Stimulated activated CD4-positive, alpha-beta T cell treated with anti-CD3 and anti-CD28 coated beads, Interleukin-1b, Interleukin-23, amount 100 ng/mL, for 4 hours (primary cell): Measurements from ENCODE around the gene SEPHS2.

Experiments used
- DNase-seq, 2 donors: peaks; one replicate each; pipeline ENCODE4 v3.0.0-alpha.2; 2020; ENCODE audit warnings: low read depth in 2 of 2

The SEPHS2 gene

DNA sequence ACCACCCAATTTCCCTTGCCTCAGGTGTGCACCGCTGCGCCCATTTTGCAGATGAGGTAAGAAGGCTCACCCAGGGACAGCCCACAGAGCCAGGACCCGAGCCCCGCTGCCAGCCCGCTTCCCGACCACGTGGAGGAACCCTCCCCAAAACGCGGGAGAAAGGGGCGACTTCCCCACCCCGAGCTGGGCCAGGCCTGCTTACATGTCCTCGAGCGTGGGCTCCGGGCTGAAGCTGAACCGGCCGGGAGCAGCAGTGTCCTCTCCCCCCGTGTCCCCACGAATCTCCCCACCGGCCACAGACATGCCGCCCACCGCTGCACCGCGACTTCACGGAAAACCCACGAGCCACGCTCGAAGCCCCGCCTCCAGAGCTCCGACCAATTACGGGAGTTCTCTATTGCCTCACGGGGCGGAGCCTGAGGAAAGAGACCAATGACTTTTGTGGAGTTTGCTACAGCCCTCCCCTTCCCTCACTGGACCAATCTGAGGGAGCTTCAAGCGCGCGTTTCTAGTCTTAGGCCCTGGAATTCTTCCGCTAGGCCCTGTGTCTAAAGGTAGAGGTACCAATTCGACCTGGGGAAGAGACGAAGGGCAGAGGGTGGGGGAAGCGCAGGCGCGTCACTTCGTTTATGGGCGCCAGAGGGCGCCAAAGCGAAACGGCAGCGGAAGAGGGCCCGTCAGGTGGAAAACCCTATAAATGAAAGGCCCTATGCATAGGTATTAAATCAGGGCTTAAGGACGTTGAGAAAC lies 15.8 kb downstream of the SEPHS2 start, which contains the start of gene DCTPP1:
Gene DCTPP1, minus strand, starts transcription at position 353 of the 750 bp plus-strand sequence. Its CDS starts 50 bp downstream, at position 303.
- peak; percentile 89 to 91 for DNase-seq

DNA sequence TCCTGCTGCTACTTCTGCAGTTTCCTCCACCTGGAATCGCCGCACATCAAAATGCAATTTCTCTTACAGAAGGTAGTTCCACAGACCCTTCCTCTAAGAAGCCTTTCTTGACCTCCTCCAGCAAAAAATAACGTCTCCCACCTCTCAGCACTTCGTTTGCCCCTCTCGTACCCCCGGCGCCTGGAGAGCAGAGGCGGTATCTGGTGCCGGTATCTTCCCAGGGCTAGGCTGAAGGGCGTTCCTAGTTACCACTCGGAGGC lies 16.3 kb downstream of the SEPHS2 start:
- no peak for DNase-seq

DNA sequence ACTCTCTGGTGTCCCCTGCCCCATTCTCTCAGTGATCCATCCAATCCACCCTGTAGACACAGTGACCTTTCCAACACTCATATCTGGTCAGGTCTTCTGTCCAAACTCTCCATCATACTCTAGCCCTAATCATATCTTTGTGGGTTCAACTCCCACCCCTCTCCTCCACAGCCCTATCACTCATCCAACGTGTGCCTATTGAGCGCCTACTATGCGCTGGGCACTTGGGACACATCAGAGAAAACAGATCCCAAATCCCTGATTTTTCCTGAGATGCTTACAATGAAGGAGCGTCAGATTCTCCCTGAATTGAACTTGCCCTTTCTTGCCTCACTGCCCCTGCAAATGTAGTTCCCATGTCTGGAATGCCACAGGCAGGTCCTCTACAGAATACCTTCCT lies 17.6 kb downstream of the SEPHS2 start:
- no peak for DNase-seq

DNA sequence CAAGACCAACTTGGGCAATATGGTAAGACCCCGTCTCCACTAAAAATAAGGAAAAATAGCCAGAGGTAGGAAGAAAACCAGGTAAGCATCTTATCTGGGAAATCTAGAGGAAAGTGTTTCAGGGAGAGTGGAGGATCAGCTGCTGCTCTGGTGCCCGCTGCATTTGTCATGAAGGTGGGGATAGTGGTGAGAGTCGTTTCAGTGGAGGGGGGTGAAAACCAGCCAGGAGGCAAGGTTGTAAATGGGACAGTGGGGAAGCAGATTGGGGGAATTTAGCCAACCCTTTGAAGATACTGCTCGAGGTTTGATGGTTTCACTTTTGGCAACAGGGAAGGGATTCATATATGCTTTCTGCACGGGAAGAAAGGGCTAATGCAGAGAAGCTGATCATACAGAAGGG lies 24.7 kb downstream of the SEPHS2 start:
- no peak for DNase-seq

DNA sequence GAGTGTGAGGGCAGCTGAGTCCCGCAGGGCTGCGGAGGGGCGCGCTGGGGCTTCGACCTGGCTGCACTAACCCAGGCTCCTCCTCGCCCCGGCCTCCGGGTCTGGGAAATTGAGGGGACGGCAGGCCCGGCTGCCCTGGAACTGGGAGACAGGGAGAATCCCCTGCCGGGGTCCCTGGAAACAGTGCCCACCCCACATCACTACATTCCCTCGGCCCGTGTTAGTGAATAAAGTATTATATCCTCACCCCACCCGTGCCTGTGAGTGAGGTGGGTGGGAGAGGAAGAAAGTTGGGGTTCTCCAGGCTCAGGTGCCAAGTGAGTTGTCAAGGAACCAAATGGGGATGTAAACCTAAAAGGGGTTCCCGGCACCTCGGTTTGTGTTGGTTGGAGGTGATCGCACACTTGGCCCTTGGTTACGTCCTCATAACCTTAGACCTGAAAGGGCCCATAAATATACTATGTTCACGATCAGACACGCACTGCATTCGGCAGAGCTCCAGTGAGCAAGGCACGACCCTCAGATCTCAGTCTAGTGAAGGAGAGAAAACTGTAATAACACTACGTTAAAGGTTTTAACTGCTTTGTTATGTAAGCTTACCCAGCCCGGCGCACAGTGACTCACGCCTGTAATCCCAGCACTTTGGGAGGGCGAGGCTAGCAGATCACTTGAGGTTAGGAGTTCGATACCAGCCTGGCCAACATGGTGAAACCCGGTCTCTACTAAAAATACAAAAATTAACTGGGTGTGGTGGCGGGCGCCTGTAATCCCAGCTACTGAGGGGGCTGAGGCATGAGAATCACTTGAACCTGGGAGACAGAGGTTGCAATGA lies 27.1 kb downstream of the SEPHS2 start:
- DNase-seq = no peak

DNA sequence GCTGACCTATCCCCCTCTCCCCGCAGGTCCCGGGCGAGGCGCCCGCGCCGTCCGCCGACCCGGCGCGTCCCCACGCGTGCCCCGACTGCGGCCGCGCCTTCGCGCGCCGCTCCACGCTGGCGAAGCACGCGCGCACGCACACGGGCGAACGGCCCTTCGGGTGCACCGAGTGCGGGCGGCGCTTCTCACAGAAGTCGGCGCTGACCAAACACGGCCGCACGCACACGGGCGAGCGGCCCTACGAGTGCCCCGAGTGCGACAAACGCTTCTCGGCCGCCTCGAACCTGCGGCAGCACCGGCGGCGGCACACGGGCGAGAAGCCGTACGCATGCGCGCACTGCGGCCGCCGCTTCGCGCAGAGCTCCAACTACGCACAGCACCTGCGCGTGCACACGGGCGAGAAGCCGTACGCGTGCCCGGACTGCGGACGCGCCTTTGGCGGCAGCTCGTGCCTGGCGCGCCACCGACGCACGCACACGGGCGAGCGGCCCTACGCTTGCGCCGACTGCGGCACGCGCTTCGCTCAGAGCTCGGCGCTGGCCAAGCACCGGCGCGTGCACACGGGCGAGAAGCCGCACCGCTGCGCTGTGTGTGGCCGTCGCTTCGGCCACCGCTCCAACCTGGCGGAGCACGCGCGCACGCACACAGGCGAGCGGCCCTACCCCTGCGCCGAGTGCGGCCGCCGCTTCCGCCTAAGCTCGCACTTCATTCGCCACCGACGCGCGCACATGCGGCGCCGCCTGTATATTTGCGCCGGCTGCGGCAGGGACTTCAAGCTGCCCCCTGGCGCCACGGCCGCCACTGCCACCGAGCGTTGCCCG lies 27.9 kb downstream of the SEPHS2 start:
- peak; percentile 81 to 82 for DNase-seq

DNA sequence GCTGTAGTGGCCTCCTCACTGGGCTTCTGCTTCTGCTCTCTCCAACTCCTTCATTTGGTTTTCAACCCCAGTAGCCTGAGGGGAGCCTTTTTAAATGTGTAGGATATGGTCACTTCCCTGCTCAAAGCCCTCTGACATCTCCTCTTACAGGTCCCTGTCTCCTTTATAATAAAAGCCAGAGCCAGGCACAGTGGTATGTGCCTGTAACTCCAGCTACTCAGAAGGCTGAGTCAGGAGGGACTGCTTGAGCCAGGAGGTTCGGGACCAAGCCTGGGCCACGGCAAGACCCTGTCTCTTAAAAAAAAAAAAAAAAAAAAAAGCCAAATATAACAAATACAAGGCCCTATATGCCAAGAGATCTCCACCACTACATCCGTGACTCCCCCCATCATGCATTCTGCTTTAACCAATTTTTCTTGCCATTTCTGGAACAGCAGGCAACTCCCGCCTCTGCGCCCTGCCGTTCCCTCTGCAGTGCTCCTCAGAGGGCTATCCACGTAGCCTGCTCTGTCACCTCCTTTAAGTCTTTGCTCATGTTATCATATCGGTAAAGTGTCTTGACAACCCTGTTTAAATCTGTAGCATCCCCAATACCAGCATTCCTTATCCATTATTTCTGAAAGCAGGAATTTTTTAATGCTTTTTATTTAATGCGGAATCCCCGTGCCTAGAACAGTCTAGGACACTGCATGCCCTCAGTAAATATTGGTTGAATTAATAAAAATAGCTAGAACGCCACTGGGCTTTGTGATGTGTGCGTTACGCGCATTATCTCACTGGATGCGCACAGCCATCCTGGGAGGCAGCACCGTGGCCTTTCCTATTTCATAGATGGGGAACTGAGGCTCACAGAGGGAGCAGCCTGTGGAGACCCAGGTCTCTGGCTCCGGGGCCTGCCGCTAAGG lies 28.8 kb downstream of the SEPHS2 start:
- DNase-seq = no peak

DNA sequence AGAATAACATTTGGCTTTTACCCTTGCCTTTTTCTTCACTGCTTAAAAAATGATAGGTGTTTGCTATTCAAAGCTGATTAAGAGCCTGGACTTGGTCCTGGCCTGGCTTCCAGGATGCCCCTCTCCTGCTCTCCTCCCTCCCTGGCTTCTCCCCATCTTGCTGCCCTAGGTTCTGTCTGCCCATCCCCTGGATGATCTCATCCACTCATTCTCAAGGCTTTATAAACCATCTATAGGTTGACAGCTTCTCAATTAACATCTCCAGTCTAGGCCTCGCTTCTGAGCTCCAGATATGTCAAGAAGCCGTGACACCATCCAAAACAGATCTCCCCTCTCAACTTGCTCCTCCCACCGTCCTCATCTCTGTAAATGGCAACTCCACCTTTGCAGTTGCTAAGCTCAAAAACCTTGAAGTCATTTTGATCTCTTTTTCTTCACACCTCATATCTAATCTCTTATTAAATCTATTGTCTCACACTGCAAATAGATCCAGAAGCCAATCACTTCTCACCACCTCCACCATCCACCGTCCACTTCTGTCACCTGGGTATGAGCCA lies 29.5 kb downstream of the SEPHS2 start:
- no peak for DNase-seq

DNA sequence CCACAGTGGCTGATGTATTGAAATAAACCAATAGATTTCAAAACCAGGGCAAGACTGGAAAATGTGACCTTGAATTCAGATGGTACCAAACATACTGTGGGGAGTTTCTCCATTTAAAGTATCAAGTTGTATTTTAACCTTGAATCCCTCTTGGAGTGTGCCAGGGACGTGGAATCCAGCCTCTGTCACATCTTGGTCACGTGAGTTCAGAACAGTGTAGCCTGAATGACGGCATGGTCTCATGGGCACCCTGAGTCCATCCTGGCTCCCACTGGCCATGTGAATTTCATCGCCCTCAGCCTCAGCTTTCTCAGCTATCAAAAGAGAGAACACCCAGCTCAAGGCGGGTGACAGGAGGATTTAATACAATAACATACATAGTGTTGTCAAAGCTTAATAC lies 31.5 kb downstream of the SEPHS2 start:
- no peak for DNase-seq

DNA sequence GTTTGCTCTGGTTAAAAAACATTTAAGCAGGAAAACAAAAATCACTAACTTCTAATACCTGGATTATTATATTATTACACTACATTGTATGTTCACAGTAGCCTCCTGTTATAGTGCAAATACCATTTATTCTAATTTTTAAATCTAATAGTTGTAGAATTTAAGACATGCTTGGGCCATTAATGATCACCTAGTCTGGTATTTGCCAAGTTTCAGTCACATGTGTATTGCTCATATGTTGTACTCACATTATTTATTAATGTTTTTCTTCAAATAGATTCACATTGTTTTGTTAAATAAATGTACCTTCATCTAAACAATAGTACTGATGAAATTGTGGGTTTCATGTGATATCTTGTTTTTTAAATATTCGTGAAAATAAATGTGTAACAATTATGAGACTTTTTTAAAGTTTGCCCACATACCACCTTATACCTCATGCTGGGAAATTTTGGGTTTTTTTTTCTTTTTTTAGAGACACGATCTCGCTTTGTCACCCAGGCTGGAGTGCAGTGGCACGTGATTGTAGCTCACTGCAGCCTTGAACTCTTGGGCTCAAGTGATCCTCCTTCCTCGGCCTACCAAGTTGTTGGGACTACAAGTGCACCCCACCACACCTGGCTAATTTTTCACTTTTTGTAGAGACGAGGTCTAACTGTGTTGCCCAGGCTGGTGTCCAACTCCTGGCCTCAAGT lies 32.4 kb downstream of the SEPHS2 start:
- no peak for DNase-seq

DNA sequence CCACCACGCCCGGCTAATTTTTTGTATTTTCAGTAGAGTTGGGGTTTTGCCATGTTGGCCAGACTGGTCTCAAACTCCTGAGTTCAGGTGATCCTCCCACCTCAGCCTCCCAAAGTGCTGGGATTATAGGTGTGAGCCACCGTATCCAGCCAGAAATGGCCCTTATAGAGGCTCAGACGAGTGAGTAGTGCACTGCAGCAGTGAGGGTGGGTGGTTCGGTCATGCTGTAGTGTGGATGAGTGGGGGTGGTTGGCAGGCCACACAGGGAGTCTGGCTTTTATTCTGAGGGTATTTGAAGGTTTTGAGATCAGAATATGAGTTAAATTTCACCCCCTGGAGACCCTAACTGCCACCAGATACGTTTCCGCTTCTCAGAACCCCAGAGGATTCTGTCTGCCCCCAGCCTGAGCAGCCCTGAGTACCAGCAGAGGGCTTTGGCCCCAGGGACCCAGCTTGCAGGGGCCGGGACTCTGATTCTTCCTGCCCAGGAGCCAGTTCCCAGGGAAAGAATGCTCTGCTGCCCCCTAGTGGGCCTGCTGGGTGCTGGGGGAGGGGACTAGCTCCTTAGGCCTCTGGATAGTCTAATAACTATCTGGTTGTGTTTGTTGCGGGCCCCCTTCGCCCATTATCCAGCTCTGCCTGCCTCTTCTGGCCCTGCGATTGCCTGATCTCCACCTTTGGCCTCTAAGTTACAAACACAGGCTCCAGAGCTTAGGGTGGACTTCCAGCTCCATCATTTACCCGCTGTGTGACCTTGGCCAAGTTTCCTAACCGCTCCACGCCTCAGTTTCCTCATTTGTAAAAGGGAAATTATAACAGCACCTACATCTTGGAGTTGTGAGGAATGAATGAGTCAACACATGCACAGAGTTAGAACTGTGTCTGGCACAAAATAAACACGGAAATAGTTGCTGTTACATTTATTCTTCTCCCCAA lies 36.3 kb downstream of the SEPHS2 start:
- peak; percentile 90 to 96 for DNase-seq

DNA sequence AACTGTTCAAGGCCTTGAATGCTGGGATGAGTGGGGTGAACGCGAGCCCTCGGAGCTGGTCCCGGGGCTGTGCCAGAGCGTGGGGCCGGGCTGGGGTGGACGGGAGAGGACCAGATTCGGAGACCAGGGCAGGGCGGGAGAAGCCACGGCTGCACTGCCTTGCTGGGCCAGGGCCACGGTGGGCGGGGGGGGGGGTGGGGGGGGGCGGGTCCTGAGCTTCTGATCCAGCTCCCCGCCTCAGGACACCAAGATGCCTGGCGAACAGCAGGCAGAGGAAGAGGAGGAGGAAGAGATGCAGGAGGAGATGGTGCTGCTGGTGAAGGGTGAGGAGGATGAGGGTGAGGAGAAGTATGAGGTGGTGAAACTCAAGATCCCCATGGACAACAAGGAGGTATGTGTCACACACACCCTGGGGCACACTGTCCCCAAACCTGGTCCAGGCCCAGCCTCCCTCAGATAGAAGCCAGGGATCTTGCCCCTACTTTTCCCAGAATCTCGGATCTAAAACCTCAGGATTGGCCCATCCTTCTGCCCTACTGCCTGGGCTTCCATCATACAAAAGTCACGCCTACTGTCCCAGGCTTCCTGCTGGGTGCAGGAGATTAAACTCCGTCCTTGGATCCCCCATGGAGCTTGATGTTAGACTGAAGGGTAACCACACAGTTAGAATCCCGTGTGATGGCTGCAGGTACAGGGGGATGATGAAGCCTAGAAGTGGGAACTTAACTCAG lies 37.7 kb downstream of the SEPHS2 start:
- DNase-seq = no peak

DNA sequence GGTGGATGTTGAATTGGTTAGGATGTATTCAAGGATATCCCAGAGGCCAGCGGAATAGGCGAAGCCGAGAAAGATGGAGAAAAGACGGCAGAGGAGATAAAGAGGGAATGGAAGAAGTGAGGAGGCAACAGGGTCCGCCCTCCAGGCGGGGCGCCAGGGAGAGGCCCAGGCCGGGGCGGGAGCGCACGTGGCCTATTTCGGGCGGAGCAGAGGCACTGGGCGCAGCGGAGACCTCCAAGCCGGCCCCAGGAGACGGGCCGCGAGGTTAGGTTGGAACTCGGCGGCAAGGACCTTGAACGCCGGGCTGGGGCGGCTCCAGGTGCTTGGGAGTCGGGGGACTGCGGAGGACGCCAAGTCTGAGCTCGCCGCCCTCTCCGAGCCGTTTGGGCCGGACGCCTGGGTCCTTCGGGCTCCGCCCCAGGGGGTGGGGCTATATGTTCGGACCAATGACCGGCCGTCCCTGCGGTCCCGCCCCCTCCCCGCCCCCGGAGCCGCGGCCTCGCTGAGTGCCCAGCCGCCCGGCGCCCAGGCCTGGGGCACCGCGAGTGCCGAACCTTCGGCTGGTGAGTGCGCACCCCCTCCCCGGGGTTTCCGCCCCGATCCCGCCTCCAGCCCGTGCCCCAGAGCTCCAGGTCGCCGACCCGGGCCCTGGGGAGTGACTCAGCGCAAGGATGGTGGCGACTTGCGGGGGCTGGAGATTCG lies 38.4 kb downstream of the SEPHS2 start, which contains the start of gene ZNF771:
Gene ZNF771, plus strand, starts transcription at position 505 of the 702 bp plus-strand sequence. CDS start 448 bp downstream, outside the sequence.
- peak; percentile 82 to 97 for DNase-seq

DNA sequence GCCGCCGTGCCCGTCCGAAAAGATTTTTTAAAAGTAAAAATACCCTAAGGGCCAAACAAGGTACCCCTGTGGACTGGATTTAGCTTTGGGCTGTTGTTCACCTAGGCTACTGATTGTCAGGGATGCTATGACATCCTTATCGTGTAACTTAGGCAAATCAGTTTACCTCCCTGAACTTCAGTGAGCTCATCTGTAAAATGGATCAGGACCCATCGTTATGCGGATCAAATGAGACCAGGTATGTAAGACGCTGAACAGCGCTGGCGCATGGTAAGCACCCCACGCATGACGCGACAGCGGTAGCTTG lies 38.9 kb downstream of the SEPHS2 start:
- no peak for DNase-seq

DNA sequence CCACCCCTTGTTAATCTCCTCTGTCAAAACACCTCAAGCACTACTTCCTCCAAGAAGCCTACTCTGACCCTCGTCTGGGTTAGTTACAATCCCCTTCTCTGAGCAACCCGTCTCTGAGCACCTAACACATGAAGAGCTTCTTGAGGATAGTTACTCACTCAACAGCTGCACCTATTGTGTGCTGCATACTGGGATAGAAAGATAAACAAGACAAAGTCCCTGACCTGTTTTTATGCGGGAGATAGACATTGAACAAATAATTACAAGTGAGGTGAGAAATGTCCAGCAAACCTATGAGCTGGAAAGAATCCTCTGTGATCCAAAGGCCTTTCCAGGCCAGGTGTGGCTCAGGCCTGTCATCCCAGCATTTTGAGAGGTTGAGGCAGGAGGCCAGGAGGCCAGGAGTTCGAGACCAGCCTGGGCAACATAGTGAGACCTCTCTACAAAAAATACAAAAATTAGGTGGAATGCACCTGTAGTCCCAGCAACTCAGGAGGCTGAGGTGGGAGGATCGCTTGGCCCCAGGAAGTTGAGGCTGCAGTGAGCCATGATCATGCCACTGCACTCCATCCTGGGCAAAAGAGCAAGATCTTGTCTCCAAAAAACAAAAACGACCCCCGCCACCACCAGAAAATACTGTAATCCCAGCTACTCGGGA lies 43.8 kb downstream of the SEPHS2 start:
- no peak for DNase-seq

DNA sequence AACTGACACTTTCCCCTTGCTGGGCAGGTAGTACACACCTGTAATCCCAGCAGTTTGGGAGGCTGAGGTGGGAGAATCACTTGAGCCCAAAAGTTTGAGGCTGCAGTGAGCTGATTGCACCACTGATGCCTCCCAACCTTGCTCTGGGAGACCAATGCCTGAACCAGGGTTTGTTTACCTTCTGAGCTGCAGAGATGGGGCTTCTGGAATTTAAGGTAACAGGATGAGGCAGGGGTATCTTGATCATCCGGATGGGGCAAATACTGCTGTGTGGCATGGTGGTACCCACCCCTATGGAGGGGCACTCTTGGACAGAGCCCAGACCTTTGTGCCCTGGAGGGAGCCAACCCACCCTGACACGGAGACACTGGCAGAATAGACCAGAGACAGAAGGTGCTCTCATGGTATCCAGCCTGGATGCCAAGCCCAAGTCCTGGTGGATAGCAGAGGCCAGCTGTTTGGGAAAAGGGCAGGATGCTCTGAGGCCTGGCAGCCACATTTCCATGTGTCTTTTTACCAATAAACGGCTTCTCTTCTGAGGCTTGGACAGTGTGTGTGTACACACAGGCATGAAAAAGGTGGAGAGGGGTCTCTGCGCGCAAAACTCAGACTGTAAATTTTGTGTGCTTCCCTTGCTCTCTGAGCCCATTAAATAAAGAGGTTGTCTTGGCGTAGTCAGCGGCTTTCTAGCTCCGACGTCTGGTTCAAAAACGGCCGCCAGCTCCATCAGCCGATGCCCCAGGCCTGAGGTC lies 46.1 kb downstream of the SEPHS2 start:
- DNase-seq = no peak
